G401.6 (cell line): Measurements from ENCODE around the gene POLG.

ENCODE experiments used
- FAIRE-seq: peaks from 2 replicates; lab custom pipeline; 2012; peaks lifted over from hg19 to GRCh38; lab: Jason Lieb, UNC

POLG gene

GRCh38 chr15:89370120-89370977, 35.7 kb upstream of the POLG start:
- no peak for FAIRE-seq

GRCh38 chr15:89369341-89369947, 34.8 kb upstream of the POLG start:
- FAIRE-seq: no peak

DNA sequence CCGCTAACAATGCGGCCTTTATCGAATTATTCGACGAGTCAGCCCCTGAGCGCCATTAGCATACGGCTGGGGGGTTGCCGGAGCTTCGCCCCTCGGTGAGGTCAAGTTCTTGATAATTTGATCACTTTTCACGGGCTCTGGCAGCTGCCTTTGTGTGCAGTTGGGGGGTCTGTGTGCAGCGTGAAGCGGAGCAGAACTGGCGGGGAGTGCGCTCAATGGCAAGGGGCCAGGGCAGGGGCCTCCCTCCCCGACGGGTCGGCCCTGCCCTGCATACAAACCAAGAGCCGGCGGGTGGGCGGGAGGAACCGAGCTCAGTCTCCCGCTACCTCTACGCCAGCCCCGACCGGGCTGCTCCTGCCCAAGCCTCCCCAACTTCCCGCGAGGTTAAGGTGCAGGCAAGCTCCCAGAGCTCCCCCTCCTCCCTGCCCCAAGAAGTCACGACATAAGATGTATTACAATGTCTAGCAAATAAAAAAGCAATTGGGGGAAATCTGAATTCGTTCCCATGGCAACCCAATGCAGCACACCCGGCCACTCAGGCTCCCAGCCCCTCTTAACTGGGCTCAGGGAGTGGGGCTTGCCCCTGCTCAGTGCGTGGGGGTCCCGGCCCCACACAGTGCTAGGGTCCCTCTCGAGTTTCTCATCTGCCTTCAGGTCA, 34.1 kb upstream of the POLG start:
- FAIRE-seq: no peak

- FAIRE-seq: no peak
These were observed 33.1 kb upstream of the POLG start for GRCh38 chr15:89367485-89368451.

DNA sequence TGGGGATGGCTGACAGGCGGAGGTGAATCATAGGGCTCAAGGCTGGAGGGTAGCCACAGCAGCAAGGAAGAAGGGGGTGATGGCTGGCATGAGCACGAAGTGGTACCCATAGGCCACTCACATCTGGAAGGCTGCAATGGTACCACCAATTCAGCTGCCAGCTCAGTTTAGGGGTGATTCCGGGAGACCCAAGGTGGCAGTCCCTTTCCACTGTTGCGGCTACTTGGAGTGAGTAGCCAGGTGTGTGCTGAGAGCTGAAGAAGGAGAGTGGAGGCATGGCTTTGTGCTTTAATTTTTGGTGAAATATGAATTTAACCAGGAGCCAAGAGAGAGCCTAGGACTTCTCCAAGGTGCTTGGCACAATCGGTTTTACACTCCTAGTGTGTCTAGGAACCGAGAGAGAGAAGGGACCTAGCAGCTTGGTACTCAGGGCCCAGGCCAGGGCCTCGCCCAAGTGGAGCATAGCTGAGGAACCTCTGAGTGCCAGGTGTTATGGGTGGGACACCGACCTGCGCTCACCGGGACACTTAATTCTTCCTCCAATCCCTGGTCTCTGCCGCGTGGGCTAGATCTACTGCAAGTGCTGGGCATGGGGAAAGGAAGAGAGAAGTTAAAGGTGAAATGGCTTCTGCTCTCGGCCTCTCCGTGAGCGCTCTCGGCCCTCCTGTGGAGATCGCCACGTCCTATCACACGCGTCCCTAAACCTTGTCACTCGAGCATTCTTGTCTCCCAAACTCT, 32.2 kb upstream of the POLG start:
- FAIRE-seq: no peak

- no peak for FAIRE-seq
These were observed 30.9 kb upstream of the POLG start for GRCh38 chr15:89365462-89366065.

DNA sequence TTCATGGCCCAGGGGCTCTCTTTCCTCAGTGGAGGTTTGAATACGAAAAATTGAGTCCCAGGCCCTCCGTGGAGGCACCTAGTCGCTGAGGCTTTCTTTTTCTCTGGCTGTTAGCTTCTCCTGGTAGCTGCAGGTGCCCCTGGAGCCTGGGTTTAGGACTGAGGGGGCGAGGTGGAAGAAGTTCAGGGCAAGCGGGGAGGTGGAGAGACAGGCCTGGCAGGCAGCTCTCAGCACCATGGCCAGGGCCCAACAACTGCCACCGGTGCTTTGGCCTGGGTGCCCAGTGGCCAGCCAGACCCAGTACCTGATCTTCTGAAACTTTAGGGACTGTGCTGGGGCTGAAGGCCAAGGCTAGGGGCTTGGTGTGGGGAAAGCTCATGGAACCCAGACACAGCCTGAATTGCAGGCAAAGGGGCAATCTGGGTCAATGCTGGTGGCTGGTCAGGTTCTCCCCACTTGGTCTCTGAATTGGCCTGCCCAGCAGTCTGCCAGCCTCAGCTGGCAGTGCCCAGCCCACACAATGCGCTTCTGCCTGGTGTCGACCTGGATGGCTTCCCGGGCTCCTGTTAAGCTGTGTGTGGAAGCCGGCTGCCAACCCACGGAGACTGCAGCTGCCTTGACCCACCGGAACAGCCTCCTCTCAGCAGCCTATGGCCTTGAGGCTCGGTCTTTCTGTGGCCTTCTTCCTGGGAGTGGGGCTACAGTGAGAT, 30.3 kb upstream of the POLG start:
- no peak for FAIRE-seq

DNA sequence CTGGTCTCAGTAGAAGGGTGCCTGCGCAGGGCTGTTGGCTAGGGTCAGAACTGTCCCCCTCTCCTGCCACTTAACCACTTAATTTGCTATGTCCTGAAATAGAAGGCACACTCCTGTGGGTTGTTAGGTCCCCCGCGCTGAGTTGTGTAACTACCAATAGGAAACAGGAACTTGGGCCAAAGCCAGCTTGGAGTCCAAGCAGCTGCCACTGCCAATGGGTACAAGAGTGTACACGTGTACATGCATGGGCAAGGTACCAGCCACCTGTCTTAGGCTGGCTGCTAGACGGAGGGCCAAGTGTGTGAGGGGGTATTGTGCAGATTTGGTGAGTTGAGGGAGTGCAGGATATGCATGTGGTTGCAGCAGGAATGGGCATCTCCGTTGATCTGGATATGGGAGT, 29.7 kb upstream of the POLG start:
- no peak for FAIRE-seq

- no peak for FAIRE-seq
These were observed 29.1 kb upstream of the POLG start for GRCh38 chr15:89363770-89364169.

GRCh38 chr15:89363133-89363532, 28.5 kb upstream of the POLG start:
- FAIRE-seq: no peak

DNA sequence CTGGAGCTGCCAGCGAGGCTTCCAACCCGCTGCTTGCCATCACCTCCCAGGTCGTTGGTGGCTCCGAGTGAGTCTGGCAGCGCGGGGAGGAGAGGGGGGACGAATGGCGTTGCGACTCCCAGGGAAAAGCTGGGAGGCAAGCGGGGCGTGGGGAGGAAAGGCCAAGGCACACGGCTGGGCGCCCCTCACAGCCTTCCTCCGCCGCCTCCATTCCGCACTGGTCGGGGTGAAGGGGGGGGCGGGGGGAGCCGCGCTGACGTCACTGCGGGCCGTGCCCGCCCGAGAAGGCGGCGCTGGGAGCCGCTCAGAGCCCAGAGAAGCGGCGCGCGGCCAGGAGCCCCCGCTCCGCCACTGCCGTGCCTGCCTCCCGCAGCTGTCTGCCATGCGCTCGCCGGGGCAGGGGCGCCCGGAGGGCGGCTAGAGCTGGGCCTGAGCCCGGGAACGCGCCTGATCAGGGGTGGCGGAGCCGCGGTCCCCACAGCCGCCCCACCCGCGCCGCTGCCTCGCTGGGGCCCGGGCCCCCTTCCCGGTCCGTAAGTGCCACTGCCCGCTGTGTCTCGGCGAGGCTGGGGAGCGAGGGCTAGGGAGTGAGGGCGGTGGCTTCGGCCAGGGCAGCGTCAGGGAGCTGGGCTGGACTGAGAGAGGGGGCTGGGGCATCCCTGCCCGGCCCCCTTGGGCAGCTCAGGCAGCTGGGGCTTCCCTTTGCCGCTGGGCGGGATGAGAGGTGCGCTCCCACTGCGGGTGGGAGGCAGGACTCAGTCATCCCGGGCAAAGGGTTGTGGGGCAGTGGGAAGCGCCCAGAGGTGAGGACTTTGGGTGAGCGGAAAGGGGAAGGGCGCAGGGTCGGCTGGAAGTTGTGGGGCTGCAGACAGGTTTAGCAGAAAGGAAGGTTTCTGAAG, 27.8 kb upstream of the POLG start:
- no peak for FAIRE-seq

GRCh38 chr15:89361451-89362202, 27.0 kb upstream of the POLG start:
- FAIRE-seq: no peak

- FAIRE-seq: no peak
These were observed 25.8 kb upstream of the POLG start for GRCh38 chr15:89360294-89360971.

DNA sequence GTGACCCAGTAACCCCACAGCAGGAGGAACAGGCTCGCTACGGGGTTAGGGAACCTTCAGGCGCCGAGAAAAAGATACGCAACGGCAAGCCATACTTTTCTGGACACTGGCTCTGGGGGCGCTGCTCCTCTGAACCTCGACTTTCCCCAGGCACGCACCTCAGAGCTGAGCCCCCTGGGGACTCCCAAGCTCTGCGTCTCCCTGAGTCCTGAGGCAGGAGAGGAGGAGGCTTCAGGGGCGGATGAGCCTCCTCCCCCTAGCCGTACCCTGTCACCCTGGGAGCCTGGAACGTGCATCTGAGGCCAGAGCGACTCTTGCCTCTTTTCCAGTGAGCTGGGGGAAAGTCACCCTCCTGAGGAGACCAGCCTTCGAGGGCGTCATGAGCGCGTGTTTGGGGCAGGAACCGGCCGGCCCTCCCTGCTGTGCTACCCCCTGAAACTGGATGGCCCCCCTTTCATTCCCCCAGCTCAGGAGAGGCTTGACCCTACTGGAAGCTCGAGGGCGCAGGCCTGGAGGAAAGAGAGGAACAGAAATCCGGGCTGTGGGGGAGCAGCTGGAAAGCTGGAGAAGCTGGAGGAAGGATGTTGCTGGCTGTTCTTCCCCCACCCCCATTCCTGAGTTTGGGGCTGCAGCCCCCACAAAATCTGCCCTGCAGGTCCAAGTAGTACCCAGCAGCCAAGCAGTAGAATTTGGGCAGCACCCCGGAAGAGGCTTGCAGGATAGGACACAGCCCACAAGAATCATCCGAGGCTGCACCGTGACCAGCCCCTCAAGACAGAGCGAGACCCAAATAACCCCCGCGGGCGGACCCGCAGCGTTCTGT, 25.1 kb upstream of the POLG start:
- no peak for FAIRE-seq

- FAIRE-seq: no peak
These were observed 24.3 kb upstream of the POLG start for GRCh38 chr15:89358755-89359439.

DNA sequence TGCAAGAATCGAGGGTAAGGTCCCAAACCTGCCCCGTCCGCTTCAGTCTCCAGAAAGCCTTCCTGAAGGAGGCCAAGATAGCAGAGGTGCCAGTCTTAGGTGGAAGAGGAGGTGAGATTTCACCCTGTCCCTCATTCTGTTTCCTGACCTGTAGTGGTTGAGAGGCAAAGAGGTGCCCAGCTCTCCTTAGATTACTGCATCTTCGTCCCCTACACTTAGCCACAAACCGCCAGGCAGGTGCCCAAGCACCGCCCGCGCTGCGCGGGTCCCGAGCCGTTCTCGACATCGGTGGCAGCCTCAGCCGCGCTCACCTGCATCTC, 23.8 kb upstream of the POLG start:
- no peak for FAIRE-seq
